Measurements from ENCODE around the gene MAGI1.
A peak's percentile ranks its signal among the peaks of the same experiment; 100 is the strongest.

MAGI1 gene

DNA sequence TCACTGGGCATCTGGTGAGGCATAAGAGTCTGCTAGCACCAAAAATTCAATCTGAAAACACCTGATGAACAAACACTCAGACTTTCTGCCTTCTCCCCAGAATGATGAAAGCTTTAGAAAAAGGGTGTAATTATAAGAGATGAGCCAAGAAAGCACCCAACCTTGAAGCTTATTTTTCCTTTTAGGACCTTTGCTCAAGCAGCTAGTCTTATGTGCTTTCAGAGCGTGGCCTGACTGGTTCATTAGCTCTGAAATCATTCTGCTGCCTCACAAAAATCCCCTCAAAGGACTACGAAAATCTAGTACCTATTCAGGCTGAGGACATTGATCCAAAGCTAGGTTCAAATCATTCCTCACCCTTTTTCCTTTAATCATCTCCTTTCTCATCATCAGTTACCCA, 662.3 kb downstream of the MAGI1 start:
- no peak for DNase-seq (ENCODE audit: low read depth)
- TF ChIP-seq, protein P1, sequence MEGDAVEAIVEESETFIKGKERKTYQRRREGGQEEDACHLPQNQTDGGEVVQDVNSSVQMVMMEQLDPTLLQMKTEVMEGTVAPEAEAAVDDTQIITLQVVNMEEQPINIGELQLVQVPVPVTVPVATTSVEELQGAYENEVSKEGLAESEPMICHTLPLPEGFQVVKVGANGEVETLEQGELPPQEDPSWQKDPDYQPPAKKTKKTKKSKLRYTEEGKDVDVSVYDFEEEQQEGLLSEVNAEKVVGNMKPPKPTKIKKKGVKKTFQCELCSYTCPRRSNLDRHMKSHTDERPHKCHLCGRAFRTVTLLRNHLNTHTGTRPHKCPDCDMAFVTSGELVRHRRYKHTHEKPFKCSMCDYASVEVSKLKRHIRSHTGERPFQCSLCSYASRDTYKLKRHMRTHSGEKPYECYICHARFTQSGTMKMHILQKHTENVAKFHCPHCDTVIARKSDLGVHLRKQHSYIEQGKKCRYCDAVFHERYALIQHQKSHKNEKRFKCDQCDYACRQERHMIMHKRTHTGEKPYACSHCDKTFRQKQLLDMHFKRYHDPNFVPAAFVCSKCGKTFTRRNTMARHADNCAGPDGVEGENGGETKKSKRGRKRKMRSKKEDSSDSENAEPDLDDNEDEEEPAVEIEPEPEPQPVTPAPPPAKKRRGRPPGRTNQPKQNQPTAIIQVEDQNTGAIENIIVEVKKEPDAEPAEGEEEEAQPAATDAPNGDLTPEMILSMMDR (conservative IDR thresholded peaks at IDR 0.05; ENCODE audit: low read depth, low read length): no peak
- H3K4me3 ChIP-seq (ENCODE audit: low read length): no peak overlapping the region

DNA sequence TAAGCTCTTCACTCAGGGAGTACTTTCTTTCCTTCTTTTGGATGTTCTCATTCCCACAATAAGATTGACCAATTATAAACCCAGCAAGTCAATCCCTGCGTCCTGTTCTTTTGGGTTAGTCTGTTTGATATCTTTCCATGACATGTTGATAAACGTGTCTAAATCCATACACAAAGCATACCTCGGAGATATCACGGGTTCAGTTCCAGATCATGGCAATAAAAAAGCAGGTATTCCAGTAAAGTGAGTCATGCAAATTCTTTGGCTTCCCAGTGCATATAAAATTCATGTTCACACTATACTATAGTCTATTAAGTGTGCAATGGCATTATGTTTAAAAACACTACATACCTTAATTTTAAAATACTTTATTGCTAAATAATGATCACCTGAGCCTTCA, 667.7 kb downstream of the MAGI1 start:
- DNase-seq (ENCODE audit: low read depth): no peak
- TF ChIP-seq, protein P1 (conservative IDR thresholded peaks at IDR 0.05; ENCODE audit: low read depth, low read length): no peak
- H3K4me3 ChIP-seq (ENCODE audit: low read length): no peak overlapping the region

DNA sequence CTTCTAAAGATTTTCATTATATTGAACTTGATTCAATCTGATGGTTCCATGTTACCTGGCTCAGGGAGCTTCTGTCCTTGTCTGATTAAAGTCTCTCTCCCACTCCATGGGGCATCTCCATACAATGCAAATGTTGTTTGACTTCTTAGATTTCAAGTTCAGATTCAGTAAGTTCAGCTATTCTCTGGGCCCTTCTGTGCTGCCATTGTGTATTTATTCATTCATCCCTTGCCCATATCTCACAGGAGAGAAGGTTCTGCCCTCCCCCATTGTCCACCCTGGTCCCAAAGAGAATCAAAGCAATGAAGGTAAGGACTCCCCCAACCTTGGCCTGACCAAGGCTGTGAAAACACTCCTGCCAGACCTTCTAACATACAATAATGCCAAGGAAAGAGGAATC, 669.9 kb downstream of the MAGI1 start:
- no peak overlapping the region for H3K4me3 ChIP-seq (ENCODE audit: low read length)
- TF ChIP-seq, protein P1 (conservative IDR thresholded peaks at IDR 0.05; ENCODE audit: low read depth, low read length): no peak
- DNase-seq (ENCODE audit: low read depth): no peak

DNA sequence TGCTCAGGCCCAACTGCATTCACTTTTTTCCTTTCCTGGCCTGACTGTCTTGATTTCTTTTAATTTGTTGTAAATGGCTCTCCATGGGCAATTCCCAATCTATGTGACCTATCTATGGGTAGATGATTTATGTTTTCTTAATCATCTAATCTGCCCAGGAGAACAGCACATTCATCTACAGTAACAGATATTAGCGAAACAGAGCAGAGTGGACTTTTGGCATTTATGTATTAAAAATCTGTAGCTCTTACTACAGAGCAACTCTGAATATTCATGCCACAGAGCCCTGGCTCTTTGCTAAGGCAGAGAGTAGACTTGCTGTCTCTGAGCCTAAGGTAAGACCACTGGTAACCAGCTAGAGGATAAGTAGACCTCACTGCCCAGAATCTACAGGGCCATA, 676.0 kb downstream of the MAGI1 start:
- no peak for DNase-seq (ENCODE audit: low read depth)
- TF ChIP-seq, protein P1 (conservative IDR thresholded peaks at IDR 0.05; ENCODE audit: low read depth, low read length): no peak
- H3K4me3 ChIP-seq (ENCODE audit: low read length): no peak overlapping the region

DNA sequence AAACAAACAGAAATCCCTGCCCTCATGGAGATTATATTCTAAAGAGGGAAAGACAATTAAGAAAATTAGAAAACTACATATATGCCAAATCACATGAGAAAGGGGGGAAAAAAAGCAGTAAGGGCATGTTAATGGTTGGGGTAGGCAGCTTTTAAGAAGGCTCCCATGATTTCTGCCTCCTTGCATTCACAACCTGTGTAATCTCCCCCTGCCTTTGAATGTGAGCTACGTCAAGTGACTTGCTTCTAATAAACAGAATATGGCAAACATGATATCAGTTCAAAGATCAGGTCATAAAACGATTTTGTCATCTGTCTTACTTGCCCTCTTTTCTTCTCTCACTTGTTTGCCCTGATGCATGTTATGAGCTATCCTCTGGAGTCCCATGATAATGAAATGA, 677.3 kb downstream of the MAGI1 start:
- TF ChIP-seq, protein P1 (conservative IDR thresholded peaks at IDR 0.05; ENCODE audit: low read depth, low read length): no peak
- no peak for DNase-seq (ENCODE audit: low read depth)
- H3K4me3 ChIP-seq (ENCODE audit: low read length): no peak overlapping the region

DNA sequence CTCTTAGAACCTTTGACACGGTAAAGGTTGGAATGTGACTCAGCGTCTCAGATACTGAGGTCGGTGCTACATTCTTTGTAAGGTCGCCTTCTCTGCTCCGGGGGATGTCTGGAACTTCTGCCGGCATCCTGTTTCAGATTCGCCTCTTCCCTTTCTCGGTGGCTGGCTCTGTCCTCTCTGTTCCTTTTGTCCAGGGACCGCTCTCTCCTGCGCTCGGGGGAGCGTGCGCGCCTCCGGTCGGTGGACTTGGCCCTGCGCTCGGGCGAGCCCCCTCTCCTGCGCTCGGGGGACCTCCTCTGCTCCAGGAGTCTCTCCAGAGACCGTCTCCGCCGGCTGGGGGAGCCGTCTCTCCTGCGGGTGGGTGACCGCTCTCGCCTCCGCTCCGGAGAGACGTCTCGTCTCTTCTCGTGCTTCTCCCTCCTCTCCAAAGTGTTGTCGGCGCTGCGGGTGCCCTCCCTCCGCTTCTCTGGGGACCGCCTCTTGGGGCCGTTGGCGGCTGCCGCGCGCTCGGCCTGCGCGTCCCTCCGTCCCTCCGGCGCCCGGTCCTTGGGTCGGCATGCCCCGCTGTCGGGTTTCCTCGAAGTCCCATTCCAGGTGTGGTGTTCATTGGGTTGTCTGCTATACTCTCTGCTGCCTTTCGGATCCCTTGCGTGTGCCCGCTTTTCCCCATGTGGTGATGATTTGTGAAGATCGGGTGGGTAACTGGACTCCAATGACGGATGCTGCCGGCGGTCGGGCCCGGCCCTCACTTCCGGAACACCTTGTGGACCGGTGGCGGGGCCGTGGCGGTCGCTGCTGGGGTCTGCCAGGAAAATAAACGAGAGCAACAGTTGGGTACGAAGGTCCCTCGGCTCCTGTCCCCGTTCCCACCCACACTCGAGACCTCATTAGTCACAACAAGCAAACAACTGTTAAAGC, 682.1 kb downstream of the MAGI1 start:
- peak overlapping the region; percentile 12 for H3K4me3 ChIP-seq (ENCODE audit: low read length)
- TF ChIP-seq, protein P1 (conservative IDR thresholded peaks at IDR 0.05; ENCODE audit: low read depth, low read length): no peak
- DNase-seq (ENCODE audit: low read depth): no peak

DNA sequence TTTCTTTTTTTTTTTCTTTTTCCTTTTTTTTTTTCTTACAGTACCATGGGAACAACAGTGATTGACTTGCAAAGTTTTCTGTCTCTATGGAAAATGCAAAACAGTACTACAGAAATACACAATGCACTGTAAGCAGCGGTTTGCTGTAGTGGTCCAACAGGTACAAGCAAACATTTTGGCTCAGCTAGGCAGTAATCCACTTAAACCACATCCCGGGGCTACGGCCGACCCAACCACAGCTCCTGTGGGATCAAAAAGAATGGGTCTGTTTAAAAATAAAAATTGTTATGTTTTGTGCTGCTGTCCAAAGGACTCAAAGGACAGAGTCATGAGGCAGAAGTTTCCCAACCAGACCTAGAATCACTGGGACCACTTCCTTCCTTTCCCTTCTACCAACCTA, 683.8 kb downstream of the MAGI1 start:
- TF ChIP-seq, protein P1 (conservative IDR thresholded peaks at IDR 0.05; ENCODE audit: low read depth, low read length): no peak
- no peak overlapping the region for H3K4me3 ChIP-seq (ENCODE audit: low read length)
- DNase-seq (ENCODE audit: low read depth): no peak
